ENCODE data around the gene GPR162.

Gene GPR162

GRCh38 chr12:6787309-6787708, 34.3 kb upstream of the GPR162 start:
- in situ Hi-C loops (cut with MboI; ENCODE audit: low sequenced_read_pairs) = no loop called here

- in situ Hi-C loops (cut with MboI; ENCODE audit: low sequenced_read_pairs) = no loop called here
These were observed 32.4 kb upstream of the GPR162 start, which contains the start of gene CD4 for GRCh38 chr12:6788972-6789924. Gene CD4, plus strand, starts transcription at chr12:6789528. Its CDS starts 10,611 bp downstream, at chr12:6800139.

DNA sequence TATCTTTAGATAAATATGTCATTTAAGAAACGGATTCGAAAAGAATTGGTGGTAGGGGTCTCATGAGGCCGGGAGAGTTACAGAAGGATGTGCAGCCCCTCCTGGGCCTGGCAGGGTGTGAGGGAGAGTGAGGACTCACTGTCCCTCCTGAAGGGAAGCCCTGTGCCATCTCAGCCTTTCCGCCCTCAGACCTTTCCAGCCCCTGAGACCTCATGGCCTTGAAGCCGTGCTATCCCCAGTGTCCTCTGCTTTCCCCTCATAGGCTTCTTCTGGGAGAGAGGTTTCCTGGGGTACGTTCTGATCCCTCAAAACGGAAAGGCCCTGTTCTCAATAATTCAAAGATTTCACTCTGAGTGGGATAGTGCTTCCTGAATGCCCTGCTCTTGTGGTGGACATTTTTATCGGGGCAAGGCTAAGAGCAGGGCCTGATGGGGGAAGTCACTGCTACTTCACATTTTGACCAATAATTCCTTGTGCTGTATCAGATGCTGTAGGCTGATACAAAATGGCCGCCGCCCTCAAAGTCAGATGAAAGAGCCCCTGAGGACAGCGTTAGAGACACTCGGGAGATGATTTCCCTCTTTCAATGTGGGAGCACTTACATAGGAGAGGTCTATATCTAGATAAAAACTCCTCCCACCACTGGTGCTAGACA, 31.0 kb upstream of the GPR162 start:
- in situ Hi-C loops (cut with MboI; ENCODE audit: low sequenced_read_pairs) = no loop called here

DNA sequence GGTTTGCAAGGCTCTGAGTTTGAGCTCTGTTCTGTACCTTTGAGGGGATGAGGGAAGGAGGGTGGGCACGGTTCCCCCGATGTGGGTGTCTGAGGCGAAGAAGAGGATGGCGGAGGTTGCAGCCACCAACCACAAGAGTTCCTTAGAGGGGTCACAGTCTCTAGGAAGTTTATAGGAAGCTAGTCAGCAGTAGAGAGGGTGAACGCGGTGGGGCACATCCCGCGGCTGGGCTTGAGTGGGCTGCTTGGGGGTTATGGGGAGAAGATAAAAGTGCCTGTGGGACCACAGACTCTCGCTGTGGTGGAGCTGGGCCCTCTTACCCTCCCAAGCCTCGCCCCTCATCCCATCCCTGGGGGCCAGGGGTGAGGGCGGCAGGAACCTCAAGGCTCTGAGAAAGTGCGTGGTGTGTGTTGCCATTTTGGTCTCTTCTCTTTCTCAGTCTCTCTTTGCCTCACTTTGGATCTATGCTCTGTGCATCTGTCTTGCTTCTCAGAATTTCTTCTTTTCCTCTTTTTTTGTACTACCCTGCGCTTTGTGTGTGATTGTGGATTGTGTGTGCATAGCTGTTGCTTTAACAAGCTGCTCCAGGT, 29.6 kb upstream of the GPR162 start:
- in situ Hi-C loops (cut with MboI; ENCODE audit: low sequenced_read_pairs) = no loop called here

DNA sequence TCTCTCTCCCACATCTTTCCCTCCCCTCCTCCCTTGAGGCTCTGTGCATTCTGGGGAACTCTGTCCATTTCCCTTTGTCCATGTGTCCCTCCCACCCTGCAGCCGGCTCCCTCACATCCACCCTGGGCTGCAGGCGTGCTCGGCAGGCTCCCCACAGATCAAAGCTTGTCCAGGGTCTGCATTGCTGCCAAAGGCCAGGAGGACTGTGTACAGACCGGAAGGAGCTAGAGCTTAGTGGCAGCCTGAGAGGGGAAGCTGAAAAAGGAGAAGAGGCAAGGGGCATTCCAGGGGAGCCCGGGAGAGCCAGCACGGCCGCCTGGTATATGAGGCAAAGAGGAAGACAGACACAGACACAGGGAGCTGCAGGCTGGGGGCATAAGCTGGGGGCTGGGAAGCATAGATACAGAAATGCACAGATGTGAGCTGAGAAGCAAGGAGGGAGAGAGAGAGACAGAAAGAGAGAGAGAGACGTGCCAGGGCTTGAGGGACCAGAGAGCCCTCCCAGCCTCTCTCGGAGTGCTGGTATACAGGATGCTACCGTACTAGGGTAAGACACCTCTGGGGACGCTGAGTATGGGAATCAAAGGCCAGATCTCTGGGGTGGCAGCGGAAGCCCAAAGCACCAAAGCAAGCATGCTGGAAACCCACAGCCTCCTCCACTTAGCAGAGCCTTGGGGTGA, 29.0 kb upstream of the GPR162 start:
- in situ Hi-C loops (cut with MboI; ENCODE audit: low sequenced_read_pairs) = no loop called here

DNA sequence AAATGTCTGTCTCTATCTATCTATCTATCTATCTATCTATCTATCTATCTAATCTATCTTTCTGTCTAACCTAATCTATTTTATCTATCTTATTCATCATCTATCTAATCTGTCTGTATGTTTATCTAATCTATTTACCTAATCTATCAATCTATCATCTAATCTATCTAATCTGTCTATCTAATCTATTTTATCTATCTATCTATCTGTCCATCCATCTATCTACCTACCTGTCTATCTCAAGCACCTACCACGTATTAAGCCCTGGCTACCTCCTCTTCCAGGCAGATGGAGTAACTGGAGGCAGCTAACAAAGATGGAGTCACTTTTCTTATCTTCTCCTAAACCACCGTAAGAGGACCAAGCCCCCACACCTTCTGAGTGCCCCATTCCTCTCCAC, 26.5 kb upstream of the GPR162 start:
- in situ Hi-C loops (cut with MboI; ENCODE audit: low sequenced_read_pairs) = no loop called here

DNA sequence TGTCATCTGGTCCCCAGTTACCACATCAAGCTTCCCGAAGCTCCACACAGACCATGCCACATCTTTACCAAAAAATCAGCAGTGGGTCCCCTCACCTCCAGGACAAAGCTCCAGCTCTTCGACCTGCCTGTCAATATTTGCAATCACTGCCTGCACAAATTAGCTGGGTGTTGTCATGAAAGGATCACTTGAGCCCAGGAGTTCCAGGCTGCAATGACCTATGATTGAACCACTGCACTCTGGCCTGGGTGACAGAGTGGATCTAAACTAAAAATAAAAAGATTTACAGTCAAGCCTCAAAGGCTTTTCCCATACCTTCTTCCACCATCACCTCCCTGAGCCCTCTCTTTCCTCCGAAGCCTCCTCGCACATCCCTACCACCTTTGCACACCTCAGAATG, 25.0 kb upstream of the GPR162 start:
- in situ Hi-C loops (cut with MboI; ENCODE audit: low sequenced_read_pairs) = no loop called here

- in situ Hi-C loops (cut with MboI; ENCODE audit: low sequenced_read_pairs) = no loop called here
These were observed 22.5 kb upstream of the GPR162 start for GRCh38 chr12:6799147-6799546.

GRCh38 chr12:6807170-6807569, 14.5 kb upstream of the GPR162 start:
- in situ Hi-C loops (cut with MboI; ENCODE audit: low sequenced_read_pairs) = no loop called here

DNA sequence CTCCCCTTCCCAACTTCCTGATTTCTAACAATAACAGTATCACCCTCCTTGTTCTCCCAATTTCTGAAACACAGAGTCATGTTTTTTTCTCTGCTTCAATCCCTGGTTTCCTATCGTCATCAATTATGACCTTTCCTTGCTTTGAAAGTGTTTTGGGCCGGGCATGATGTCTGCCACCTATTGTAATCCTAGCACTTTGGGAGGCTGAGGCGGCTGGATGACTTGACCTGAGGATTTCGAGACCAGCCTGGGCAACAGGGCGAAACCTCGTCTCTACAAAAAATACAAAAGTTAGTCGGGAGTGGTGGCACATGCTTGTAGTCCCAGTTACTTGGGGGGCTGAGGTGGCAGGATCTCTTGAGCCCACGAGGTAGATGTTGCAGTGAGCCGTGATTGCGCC, 12.6 kb upstream of the GPR162 start:
- in situ Hi-C loops (cut with MboI; ENCODE audit: low sequenced_read_pairs) = no loop called here

GRCh38 chr12:6810758-6811157, 10.9 kb upstream of the GPR162 start:
- in situ Hi-C loops (cut with MboI; ENCODE audit: low sequenced_read_pairs) = no loop called here

DNA sequence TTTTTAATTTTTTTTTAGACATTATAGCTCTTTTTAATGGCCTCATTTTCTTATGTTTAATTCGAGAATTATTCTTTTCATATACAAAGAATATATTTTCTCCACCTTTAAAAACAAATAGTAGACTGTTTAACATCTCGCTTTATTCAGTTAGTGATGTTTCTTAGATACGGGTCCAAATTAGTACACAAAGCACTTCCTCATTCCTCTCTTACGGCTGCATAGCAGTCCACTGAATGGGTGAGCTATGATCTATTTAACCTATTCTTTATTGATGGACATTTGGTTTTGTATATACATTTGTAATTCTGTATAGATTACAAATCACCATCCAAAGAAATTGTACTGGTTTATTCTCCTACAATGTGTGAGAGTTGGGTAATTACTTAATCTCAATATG, 8.3 kb upstream of the GPR162 start:
- in situ Hi-C loops (cut with MboI; ENCODE audit: low sequenced_read_pairs) = no loop called here

DNA sequence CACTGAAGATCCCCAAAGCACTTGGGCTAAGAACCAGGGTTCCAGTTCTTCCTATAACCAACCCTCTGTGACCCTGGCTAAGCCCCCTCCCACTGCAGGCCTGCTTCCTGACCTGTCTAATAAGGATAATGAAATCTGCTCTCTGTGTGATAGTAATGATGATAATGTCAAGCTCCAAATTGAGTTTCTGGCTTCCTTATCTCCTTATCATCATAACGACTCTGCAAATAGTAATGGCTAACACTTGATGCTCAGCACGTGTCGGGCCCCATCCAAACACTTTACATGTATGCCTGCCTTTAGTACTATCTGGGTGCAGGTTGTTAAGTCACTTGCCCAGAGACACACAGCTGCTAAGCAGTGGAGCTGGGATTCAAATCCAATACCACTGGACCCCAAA, 5.0 kb upstream of the GPR162 start:
- in situ Hi-C loops (cut with MboI; ENCODE audit: low sequenced_read_pairs) = no loop called here

DNA sequence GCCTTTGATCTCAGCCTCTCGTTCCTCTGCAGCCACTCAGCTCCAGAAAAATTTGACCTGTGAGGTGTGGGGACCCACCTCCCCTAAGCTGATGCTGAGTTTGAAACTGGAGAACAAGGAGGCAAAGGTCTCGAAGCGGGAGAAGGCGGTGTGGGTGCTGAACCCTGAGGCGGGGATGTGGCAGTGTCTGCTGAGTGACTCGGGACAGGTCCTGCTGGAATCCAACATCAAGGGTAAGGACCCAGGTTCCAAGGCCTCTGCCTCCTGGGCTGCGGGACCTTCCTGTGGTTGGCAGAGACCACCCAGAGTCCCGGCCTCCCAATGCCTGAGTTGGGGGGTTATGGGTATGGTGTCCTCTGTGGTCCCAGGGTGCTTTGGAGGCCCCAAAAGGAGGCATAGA, 4.5 kb upstream of the GPR162 start:
- in situ Hi-C loops (cut with MboI; ENCODE audit: low sequenced_read_pairs) = no loop called here

DNA sequence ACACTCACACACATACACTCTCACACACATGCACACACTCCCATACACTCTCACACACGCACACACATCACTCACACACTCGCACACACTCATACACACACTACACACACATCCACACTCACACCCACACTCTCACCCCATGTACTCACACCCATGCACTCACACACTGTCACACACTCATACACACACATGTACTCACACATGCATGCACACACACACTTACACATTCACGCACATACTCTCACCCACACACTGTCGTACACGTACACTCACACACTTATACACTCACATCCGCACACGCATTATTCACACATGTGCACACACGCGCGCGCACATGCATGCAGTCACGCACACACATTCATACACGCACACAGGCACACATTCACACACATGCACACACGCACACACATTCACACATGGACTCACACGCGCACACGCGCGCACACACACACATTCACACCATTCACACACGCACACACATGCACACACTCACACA, 3.9 kb upstream of the GPR162 start:
- in situ Hi-C loops (cut with MboI; ENCODE audit: low sequenced_read_pairs) = no loop called here

DNA sequence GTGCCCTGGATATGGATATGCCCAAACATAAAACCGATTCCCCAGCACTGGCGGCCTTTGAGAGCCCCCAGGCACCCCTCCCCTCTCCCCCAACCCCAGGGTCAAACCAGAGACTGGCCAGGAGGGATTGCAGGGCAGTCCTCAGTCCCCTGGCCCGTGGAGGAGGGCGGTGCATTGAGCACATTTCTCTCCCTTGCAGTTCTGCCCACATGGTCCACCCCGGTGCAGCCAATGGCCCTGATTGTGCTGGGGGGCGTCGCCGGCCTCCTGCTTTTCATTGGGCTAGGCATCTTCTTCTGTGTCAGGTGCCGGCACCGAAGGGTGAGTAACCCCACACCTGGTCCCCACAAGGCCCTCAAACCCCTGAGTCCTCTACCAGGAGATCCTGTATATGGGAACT, 3.4 kb upstream of the GPR162 start:
- in situ Hi-C loops (cut with MboI; ENCODE audit: low sequenced_read_pairs) = no loop called here

GRCh38 chr12:6818645-6819044, 3.0 kb upstream of the GPR162 start:
- in situ Hi-C loops (cut with MboI; ENCODE audit: low sequenced_read_pairs) = no loop called here

- in situ Hi-C loops (cut with MboI; ENCODE audit: low sequenced_read_pairs) = loop anchor here (10.0 kb wide), 1 partner anchor 65 kb away; the partner anchor contains the start of gene MLF2
These were observed 2.3 kb upstream of the GPR162 start for GRCh38 chr12:6819106-6820030.

GRCh38 chr12:6820166-6820565, 1.5 kb upstream of the GPR162 start:
- in situ Hi-C loops (cut with MboI; ENCODE audit: low sequenced_read_pairs) = loop anchor here (10.0 kb wide), 1 partner anchor 65 kb away; the partner anchor contains the start of gene MLF2
